Midbrain (tissue), 1 donor: ENCODE measurements around the gene FAM13A.

Experiments used
- DNase-seq: peaks from one replicate; lab custom pipeline; 2025; lab: John Stamatoyannopoulos, UW

Gene FAM13A

GRCh38 chr4:88719381-88719780 lies 337.6 kb downstream of the FAM13A start:
- no peak for DNase-seq

- DNase-seq: no peak
These were observed 338.9 kb downstream of the FAM13A start for GRCh38 chr4:88718098-88718497.

- no peak for DNase-seq
These were observed 343.2 kb downstream of the FAM13A start for GRCh38 chr4:88713782-88714181.

- no peak for DNase-seq
These were observed 347.0 kb downstream of the FAM13A start for GRCh38 chr4:88709989-88710388.

GRCh38 chr4:88706574-88706973 lies 350.4 kb downstream of the FAM13A start:
- peak; percentile 57 for DNase-seq

GRCh38 chr4:88705805-88706492 lies 351.0 kb downstream of the FAM13A start:
- peak; percentile 47 for DNase-seq

- no peak for DNase-seq
These were observed 351.8 kb downstream of the FAM13A start for GRCh38 chr4:88705223-88705622.

GRCh38 chr4:88702782-88703181 lies 354.2 kb downstream of the FAM13A start:
- DNase-seq: no peak

- DNase-seq: no peak
These were observed 358.5 kb downstream of the FAM13A start for GRCh38 chr4:88698519-88698918.

- DNase-seq: peak; percentile 69
These were observed 359.2 kb downstream of the FAM13A start, which contains the start of gene NAP1L5 for GRCh38 chr4:88697588-88698329. Gene NAP1L5 (minus strand): TSS chr4:88697829. CDS start chr4:88697754, 75 bp downstream.

- peak; percentile 16 for DNase-seq
These were observed 359.8 kb downstream of the FAM13A start for GRCh38 chr4:88697141-88697540.

GRCh38 chr4:88696630-88697029 lies 360.4 kb downstream of the FAM13A start:
- DNase-seq: no peak

- no peak for DNase-seq
These were observed 363.2 kb downstream of the FAM13A start for GRCh38 chr4:88693792-88694191.

GRCh38 chr4:88690355-88690754 lies 366.6 kb downstream of the FAM13A start:
- no peak for DNase-seq

GRCh38 chr4:88681209-88681608 lies 375.8 kb downstream of the FAM13A start:
- DNase-seq: no peak
